IPS DF 4.7 (cell line): ENCODE measurements around the gene HCRTR1.

Experiments used
- DNase-seq: peaks from one replicate; pipeline ENCODE4 v3.0.0-alpha.2; 2013; ENCODE audit warnings: low spot score; ENCODE audit errors: extremely low read depth

The HCRTR1 gene

DNA sequence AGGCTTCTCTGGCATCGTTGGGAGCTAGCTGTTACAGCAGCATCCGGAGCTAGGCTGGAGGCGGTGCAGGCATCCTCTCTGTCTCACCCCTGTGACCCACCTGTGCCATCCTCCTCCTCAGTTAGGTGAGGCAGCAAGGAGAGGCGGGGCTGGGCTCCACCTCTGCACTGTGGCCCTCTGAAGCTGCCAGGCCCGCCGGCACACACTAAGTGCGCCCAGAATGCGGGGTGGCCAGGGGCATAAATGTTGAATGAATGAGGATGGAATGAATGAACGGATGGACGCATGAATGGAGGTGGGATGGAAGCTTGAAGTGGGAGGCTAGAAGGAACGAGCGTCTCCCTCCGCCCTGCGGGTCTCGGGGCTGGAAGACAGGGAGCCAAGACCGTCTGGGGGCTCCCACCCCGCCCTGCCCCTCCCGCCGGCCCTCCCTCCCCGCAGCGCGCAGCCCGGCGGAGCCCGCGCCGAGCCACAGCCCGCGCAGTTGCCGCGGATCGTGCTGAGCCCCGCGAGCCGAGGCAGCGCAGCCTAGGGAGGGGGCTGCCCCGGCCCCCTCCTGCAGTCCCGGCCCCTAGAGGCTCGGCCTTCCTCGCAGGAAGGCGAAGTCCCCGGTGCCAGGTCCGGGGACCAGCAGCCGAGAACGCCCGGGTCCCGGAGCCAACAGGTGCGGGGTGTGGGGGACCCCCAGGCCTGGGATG is at the start of gene HCRTR1:
TSS of gene HCRTR1 (plus strand) at position 472 of the 698 bp plus-strand sequence. CDS start 1,504 bp downstream, outside the sequence.
- no peak for DNase-seq

- DNase-seq = no peak
These were observed 49.4 kb upstream of the HCRTR1 start for GRCh38 chr1:31567956-31568570.

DNA sequence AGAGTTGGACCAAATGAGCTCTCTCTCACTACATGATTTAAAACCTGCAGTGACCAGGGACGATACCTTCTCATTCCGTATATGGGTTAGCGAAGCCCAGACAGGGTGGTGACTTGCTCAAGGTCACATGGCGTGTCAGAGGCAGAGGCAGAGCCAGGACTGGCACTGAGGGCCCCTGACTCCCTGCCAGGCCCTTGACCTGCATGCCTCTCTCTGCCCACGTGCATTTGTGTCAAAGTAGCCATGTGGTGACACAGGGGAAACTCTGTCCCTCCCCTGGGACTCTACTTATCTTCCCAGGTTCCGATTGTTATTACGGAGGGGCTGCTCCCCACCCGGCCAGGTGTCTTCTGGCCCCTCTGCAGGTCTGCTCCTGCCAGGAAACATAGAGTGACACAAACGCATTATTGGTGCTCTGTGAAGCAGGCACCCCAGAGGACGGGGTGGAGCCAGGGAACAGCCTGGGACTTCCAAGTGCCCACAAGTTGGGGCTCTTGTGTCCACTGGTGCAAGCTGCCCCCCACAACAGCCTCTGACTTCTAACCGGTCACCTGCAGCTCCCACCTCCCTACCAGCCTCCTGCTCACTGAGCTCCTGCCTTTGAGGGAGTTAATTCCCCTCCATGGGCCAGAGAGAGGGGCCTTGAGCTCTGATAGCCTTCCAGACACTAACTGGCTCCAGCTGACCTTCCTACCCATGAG is 48.4 kb upstream of the HCRTR1 start:
- DNase-seq = no peak

- DNase-seq = no peak
These were observed 47.8 kb upstream of the HCRTR1 start for GRCh38 chr1:31569596-31570173.

DNA sequence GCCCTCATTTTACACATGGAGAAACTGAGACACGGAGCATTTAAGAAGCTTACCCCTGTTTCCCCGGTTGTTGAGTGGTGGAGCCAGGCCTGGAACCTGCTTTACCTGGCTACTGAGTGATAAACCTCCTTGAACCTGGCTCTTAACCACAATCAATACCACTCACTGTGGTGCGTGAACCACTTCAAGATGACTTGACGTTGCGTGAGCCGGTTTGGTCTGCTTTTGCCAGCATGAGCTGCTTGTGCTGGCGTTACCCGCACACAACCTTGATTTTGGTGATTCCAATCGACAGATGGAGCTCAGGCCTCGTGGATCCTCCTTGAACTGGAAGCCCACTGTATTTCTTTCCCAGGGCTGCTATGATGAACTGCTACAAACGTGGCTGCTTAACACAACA is 47.3 kb upstream of the HCRTR1 start:
- DNase-seq = no peak

DNA sequence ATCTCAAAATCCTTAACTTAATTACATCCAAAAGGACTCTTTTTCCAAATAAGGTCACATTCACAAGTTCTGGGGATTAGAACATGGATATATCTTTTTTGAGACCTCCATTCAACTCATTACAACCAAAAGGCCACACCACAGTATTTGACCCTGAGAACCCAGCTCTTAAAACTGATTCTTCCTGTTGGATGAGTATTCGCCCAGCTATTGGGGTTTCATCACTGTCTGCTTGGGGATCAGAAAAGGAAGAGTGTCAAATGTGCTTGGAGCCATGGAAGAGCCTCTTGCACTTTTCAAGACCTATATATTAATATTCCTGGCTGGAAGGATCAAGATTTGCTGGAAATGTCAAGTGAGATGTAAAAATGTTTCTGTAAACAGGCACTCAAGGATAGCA is 46.6 kb upstream of the HCRTR1 start:
- no peak for DNase-seq

DNA sequence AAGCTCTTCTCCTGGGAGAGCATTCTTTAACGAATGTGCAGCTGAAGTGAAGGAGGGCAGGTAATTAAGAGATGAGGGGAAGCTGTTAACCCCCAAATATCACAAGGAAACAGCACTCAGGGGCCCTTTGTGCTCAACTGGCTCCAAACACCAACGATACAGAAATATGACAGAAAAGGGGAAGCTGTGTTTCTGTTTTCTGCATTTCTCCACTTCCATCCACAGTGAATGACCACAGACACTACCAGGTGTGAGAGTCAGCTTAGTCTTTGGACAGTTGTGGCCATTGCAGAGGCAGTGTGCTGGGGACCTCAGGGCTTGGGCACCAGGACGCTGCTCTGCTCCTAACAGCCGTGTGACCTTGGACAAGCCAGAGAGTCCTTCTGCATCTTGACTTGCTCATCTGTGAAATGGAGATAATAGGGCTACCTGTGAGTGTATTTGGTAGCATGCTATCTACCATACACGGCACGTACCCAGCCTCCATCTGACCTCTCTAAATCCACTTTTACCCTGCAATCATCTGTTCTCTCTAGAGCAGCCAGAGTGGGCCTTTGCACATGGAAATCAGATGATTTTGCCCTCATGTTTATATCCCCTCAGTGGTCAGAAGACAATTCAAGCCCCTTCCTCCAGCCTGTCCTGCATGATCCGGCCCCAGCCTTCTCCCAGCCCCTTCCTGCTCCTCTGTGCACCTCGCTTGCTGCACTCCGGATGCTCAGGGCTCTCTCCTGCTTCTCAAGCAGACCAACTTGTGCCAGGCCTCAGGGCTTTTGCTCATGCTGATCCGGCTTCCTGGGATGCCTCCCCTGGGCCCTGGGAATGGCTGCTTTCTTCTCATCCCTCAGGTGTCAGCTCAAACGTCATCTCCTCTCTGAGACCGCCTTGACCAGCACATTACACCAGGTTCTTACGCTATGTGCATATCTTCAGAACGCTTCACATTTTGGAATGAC is 45.9 kb upstream of the HCRTR1 start:
- no peak for DNase-seq

DNA sequence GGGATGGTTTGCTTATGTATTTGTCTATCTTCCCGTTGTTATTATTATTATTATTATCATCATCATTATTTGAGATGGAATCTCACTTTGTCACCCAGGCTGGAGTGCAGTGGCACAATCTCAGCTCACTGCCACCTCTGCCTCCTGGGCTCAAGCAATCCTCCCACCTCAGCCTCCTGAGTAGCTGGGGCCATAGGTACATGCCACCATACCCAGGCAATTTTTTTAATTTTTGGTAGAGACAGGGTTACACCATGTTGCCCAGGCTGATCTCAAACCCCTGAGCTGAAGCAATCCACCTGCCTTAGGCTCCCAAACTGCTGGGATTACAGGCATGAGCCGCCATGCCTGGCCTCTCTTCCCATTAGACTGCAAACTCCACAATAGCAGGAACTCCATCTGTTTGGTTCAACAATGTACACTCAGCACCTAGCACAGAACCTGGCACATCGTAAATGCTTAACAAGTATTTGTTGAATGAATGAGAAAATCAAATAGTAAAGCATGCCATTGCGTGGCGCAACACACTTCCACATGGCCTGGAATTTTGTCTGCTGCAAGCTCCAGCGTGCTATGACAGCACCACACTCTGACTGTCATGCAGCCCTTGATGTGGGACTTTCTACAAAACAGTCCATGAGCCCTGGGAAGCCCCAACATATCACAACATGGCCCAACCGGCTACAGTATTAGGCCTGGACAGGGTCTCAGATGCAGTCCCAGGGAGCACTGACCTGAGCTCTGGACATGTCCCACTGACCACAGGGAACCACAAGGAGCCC is 45.0 kb upstream of the HCRTR1 start:
- no peak for DNase-seq

GRCh38 chr1:31573261-31573660 is 44.2 kb upstream of the HCRTR1 start:
- DNase-seq = no peak

GRCh38 chr1:31574749-31575368 is 42.6 kb upstream of the HCRTR1 start:
- DNase-seq = no peak

DNA sequence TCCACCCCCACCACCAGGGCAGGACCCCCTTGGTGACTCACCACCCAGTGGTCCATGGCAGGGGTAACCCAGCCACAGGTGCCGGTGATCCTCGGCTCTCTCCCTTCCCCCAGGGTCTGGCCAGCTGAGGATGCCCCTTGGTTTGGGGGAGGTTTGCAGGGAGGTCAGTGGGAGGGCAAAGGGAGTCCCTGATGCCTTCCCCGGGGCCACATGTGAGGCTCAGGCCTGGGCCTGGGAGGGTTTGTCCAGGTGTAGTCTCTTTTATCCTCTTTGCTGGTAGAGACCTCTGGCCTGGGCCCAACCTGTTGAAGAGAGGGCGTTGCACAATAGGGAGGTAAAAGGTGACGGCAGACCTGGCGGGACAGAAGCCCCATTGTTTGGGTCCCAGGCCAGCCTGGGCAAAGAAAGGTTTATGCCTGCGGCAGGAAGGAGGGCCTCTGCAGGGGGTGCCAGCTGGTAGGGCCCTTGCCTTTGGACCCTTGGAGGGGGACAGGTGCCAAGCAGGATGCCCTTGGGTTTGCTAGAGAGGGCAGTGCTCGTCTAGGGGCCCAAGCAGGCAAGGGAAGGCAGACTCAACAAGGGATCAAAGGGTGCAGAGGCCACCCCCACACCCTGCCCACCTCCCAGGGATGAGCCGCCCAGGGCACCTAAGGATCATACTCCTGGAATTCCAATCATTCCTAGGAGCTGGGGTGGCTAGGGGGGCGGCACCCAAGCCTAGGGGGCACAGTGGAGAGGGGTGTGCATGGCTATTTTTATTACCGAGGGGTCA is 41.9 kb upstream of the HCRTR1 start:
- no peak for DNase-seq

- no peak for DNase-seq
These were observed 41.3 kb upstream of the HCRTR1 start, which contains the start of gene TINAGL1 for GRCh38 chr1:31576201-31576669. TSS of gene TINAGL1 (plus strand) at chr1:31576515. CDS start at chr1:31577149, 634 bp downstream.

GRCh38 chr1:31576743-31577455 is 40.6 kb upstream of the HCRTR1 start:
- DNase-seq = no peak

DNA sequence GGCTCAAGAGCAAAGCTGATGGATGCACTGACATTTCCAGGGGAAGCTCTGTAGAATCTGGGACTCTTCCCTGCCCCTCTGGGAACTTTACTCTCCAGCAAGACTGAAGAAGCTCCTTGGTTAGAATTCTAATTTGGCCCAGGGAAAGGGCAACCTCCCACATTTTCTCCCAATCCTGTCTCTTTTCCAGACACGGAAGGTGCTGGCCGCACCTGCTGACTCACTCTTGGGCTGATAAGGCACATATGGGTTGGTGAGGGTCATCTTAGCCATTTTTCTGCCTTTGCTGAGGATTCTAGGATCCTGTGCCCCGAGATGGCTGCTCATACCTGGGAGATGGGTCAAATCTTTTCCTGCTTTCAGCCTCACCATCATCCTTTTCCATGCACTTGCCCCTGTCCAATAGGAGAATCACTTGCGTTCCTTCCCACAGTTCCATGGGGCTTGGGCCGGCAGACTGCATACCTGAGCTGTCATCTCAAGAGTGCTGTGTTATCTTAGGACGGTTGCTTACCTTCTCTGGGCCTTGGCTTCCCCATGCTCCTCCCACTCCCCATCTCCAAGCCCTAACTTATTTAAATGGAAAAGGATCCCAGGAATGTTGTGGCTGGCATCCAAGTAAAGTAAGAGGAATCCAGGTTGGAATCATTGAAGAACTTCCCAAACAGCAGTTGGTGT is 39.8 kb upstream of the HCRTR1 start:
- no peak for DNase-seq

DNA sequence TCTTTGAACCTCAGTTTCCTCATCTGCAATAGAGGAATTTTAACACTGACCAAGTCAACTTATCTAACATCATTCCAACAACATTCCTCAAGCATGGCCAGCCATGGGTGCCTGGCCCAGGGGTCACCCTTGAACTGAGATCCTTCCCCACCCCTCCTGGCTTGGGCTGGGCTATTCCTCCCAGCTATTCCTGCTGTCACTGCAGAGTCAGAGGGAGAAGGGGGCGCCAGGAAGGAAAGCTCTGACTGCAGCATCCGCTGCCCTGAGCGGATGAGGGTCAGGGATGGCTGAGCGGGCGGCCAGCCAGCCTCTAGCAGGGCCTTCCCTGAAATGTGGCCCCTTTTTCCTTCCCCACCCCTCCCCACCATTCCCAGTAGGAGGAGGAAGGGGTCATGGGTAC is 38.1 kb upstream of the HCRTR1 start:
- DNase-seq = no peak

GRCh38 chr1:31580513-31580870 is 37.0 kb upstream of the HCRTR1 start:
- DNase-seq = no peak

- DNase-seq = no peak
These were observed 36.4 kb upstream of the HCRTR1 start for GRCh38 chr1:31580891-31581603.
